Measurements from ENCODE around the gene CEP85. TPM values are rescaled to one million over a fixed set of nuclear protein-coding genes. Genes with fewer than 3 reads are reported as not detected.

Gene CEP85, protein sequence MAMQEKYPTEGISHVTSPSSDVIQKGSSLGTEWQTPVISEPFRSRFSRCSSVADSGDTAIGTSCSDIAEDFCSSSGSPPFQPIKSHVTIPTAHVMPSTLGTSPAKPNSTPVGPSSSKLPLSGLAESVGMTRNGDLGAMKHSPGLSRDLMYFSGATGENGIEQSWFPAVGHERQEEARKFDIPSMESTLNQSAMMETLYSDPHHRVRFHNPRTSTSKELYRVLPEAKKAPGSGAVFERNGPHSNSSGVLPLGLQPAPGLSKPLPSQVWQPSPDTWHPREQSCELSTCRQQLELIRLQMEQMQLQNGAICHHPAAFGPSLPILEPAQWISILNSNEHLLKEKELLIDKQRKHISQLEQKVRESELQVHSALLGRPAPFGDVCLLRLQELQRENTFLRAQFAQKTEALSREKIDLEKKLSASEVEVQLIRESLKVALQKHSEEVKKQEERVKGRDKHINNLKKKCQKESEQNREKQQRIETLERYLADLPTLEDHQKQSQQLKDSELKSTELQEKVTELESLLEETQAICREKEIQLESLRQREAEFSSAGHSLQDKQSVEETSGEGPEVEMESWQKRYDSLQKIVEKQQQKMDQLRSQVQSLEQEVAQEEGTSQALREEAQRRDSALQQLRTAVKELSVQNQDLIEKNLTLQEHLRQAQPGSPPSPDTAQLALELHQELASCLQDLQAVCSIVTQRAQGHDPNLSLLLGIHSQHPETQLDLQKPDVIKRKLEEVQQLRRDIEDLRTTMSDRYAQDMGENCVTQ
- total RNA-seq = 8.2 and 13.9 TPM in 2 replicates

DNA sequence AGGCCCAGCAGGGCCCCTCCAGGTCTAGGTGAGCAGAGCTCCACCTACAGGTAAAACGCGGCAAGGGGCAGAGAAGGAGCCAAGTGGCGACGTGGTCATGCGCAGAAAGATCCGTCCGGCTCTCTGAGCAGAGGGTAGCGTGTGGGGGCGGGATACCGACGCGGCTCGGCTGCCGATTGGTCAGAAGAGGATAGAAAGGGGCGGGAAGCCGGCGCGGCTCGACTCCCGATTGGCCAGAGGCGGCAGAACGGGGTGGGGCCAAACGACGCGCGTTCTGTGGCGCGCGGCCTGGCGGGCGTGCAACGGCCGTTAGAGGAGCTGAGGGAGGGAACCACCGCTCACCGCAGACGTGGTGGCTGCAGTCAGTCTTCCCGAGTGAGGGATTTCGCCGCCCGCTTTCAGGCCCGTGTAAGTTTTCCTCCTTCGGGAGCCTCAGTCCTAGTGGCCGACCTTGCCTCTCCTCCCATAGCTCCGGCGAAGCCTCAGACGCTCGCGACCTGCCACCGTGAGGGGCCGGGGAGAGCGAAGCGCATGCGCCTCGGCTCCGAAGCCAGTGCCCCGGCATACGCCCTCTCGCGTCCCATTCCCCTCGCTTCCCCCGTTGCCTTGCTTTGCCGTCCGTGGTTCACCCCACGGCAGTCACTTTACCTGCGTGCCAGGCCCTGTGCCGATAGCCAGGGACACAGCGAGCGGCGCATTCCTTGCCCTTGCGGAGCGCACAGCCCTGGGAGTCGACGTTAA, at the start of gene CEP85:
Gene CEP85, plus strand, starts transcription at position 298 of the 741 bp plus-strand sequence. CDS start 5,584 bp downstream, outside the sequence.

DNA sequence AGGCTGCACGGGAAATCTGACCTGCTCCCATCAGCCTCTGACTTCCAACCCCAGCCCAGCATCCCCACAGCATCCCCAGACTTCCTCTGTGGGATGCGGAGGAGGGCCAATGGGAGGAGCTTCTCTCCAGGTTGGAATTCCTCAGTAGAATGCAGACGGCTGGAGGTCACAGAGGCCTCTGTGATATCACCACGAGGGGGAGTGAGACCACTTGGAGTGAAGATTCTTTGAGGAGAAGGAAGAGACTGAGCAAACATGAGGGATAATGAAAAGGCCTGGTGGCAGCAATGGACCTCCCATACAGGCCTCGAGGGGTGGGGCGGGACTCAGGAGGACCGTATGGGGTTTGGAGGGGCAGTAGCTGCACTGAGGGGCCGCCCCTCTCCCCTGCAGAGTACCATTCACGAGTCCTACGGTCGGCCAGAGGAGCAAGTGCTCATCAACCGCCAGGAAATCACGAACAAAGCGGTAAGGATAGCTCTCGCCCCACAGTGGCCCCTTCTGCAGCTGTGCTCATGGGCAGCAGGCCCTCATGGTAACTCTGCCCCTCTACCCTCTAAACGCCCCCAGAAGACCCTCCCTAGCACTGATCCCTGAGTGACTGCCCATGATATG, 43.5 kb upstream of the CEP85 start, which contains the start of gene CATSPER4:
Gene CATSPER4, plus strand, starts transcription at position 230 of the 615 bp plus-strand sequence. Its CDS starts 26 bp downstream, at position 256.

DNA sequence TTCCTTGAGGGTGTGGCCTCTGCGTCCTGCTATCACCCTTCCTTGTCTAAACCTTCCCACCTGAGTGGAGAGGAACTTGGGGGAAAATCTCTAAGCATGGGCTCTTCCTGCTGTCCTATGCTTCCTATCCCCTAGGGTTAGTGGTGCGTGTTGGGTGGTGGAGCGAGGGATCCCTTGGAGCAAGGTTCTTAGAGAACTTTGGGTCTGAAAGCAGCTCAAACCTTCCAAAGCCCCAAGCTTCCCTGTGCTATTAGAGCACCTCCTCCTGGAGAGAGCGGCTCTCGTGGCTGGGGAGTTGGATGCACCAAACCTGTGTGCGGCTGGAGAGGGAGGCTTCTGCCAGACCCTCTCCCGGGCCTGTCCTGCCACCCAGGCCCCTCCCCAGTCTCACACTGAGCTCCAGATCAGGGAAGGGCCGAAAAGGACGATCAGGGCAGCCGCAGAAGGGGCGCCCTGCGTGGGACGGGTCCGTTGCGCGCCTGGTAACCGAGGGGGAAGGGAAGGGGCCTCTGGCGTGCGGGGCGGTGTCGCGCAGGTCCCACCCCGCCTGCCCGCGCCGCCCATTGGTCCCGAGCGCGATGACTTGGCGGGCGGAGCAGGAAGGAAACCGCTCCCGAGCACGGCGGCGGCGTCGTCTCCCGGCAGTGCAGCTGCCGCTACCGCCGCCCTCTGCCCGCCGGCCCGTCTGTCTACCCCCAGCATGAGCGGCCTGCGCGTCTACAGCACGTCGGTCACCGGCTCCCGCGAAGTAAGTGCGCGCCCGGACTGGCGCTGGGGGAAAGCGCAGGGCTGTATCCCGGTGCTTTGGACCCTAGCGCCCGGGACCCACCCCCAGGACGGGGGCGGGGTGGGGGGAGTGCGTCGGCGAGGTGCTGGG, 45.7 kb downstream of the CEP85 start, which contains the start of gene SH3BGRL3:
Gene SH3BGRL3, plus strand, starts transcription at position 631 of the 877 bp plus-strand sequence. Its CDS starts 70 bp downstream, at position 701.

DNA sequence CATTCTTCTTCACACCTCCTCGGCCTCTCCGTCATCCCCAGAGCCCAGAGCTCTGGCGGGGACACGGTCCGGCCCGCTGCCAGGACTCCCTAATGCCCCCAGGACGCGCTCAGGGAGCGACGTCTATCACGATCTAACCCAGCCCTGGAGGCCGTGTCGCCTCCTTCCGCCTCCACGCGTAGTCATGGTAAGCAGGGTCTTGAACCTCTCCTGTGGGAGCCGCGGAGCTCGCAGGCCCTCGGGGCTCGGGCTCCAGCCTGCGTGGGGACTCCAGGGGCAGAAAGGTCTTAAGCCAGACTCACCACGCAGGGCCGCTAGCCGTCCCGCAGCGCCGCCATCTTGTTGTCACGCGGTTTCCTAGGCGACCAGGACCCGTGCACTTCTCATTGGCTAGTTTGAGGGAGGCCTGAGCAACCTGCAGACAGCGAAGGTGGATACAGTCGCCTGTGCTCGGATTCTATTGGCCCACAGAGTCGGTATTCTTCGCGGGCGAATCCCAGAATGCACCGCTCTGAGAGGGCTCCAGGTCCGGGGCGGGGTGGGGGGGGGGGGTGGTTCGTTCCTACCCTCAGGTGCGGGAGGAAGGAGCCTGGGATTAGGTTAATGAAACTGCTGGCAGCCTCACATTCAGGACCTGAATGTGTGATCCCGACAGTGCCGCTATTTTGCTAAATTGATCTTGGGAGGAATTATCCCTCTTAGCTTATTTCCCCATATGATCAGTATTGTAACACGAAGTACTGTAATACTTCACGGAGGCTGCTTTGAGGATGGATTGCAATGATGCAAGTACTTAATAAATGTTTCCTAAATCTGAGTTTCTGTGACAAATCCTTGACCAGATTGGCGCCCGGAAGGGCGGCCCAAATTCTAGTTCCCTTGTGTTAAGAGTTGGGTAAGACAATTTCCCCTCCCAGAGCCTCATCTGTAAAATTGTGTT, 72.6 kb downstream of the CEP85 start, which contains the start of gene UBXN11:
Gene UBXN11, minus strand, starts transcription at position 347 of the 940 bp plus-strand sequence. CDS start 3,753 bp downstream, outside the sequence.

DNA sequence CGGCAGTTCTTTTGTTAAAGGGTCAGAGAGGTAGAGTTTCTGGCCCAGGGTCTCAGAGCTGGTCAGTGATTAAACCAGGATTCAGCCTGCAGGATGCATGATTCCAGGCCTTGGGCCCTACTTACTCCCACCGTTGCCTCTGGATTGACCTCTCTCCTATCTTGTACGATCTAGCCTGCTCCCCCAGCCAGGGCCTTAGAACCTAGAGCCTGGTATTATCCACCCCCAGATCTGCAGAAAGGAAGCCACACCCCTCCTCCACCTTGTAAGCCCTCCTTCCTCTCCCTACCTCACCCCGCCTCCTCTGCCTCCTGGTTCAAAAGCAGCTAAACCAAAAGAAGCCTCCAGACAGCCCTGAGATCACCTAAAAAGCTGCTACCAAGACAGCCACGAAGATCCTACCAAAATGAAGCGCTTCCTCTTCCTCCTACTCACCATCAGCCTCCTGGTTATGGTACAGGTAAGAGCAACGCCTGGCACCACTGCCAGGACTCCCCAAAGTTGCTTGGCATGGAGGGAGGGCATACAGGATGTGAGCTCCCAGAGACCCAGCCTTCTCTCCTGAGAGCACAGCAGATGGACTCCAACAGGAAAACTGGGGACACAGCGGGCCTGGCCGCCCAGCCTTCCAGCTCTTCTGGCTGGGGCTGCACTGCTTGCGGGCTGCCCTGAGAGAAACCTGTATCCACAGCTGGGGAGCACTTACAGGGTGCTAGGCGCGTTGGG, 83.8 kb downstream of the CEP85 start, which contains the start of gene CD52:
Gene CD52, plus strand, starts transcription at position 347 of the 726 bp plus-strand sequence. Its CDS starts 60 bp downstream, at position 407.

Other genes starting within 250 kb of the CEP85 start
- 12.0 and 12.6 TPM in 2 replicates for gene PAFAH2, start 236.1 kb upstream of the CEP85 start, total RNA-seq
- gene EXTL1, start 212.4 kb upstream of the CEP85 start, total RNA-seq = not detected in 2 replicates
- not detected in 2 replicates for gene SLC30A2, start 188.1 kb upstream of the CEP85 start, total RNA-seq
- not detected in 2 replicates for gene TRIM63, start 166.6 kb upstream of the CEP85 start, total RNA-seq
- gene PDIK1L, start 122.4 kb upstream of the CEP85 start, total RNA-seq = 4.2 and 4.4 TPM in 2 replicates
- not detected in 2 replicates for gene FAM110D, start 75.1 kb upstream of the CEP85 start, total RNA-seq
- gene C1orf232, start 65.2 kb upstream of the CEP85 start, total RNA-seq = not detected in 2 replicates
- 41.9 and 54.0 TPM in 2 replicates for gene ZNF593, start 64.3 kb upstream of the CEP85 start, total RNA-seq
- gene ZNF593OS, start 62.4 kb upstream of the CEP85 start, total RNA-seq = not detected in 2 replicates
- gene CNKSR1, start 56.7 kb upstream of the CEP85 start, total RNA-seq = 16.8 and 31.6 TPM in 2 replicates
- gene CATSPER4, start 43.6 kb upstream of the CEP85 start, total RNA-seq = not detected in 2 replicates
- 292 and 328 TPM in 2 replicates for gene SH3BGRL3, start 45.9 kb downstream of the CEP85 start, total RNA-seq
- 0.93 and 4.8 TPM in 2 replicates for gene UBXN11, start 72.4 kb downstream of the CEP85 start, total RNA-seq
- gene CD52, start 83.8 kb downstream of the CEP85 start, total RNA-seq = not detected in 2 replicates
- 72.4 and 99.7 TPM in 2 replicates for gene CRYBG2, start 119.9 kb downstream of the CEP85 start, total RNA-seq
- gene ZNF683, start 138.6 kb downstream of the CEP85 start, total RNA-seq = not detected in 2 replicates
- not detected in 2 replicates for gene LIN28A, start 176.6 kb downstream of the CEP85 start, total RNA-seq
- 39.3 and 43.5 TPM in 2 replicates for gene DHDDS, start 198.1 kb downstream of the CEP85 start, total RNA-seq
- gene HMGN2, start 238.2 kb downstream of the CEP85 start, total RNA-seq = 369 and 450 TPM in 2 replicates